HEK293 (cell line): ENCODE measurements around the gene OSTC.

Experiments used
- CTCF ChIA-PET: fragments of 350-600 bp; formaldehyde crosslinking; extraction: SDS; loops from one replicate; lab custom pipeline; 2021; ENCODE audit warnings: antibody characterized with exemption; lab: Yijun Ruan, JAX
- POLR2A ChIA-PET: fragments of 300-600 bp; formaldehyde crosslinking; extraction: SDS; loops from one replicate; lab custom pipeline; 2020; ENCODE audit warnings: antibody characterized with exemption, inconsistent platforms; lab: Yijun Ruan, JAX
- H3K27ac ChIP-seq: fragments of 200-500 bp; sonication (Bioruptor generic); 2 replicates; pipeline ENCODE4 v1.5.1; 2014; ENCODE audit warnings: low read depth, low read length, control low read depth, inconsistent platforms; ENCODE audit errors: extremely low read depth
- H3K36me3 ChIP-seq, 2 experiments: fragments of 200-500 bp in 1 of 2; sonication (Bioruptor generic) in 1 of 2; 1 replicate in 1 of 2; 2 replicates in 1 of 2; pipeline ENCODE4 v1.5.1; 2014 to 2017; ENCODE audit warnings: inconsistent platforms in 2 of 2, low read length in 2 of 2; ENCODE audit not compliant: control insufficient read depth in 2 of 2, insufficient read depth in 1 of 2
- H3K4me1 ChIP-seq: fragments of 200-500 bp; sonication (Bioruptor generic); 2 replicates; pipeline ENCODE4 v1.5.1; 2014; ENCODE audit warnings: mild to moderate bottlenecking, low read length, inconsistent platforms; ENCODE audit not compliant: control insufficient read depth, insufficient read depth
- H3K4me3 ChIP-seq: 2 replicates; pipeline ENCODE4 v1.5.1; 2011; ENCODE audit warnings: low read depth, mild to moderate bottlenecking, control low read depth, low read length, moderate library complexity
- H3K9me3 ChIP-seq: fragments of 200-500 bp; sonication (Bioruptor generic); 2 replicates; pipeline ENCODE4 v1.5.1; 2014; ENCODE audit warnings: low read depth, low read length, inconsistent platforms; ENCODE audit not compliant: control insufficient read depth, insufficient read depth
- HOXA7 ChIP-seq: sonication (generic); formaldehyde crosslinking; IDR thresholded peaks from 2 replicates; pipeline ENCODE4 v1.8.1; 2022; ENCODE audit warnings: missing genetic modification reagents, borderline replicate concordance
- MEIS1 ChIP-seq: sonication (generic); formaldehyde crosslinking; IDR thresholded peaks from 2 replicates; pipeline ENCODE4 v1.8.1; 2022; ENCODE audit warnings: missing genetic modification reagents, mild to moderate bottlenecking, borderline replicate concordance
- PATZ1 ChIP-seq: fragments of 450-650 bp; formaldehyde crosslinking; IDR thresholded peaks from 2 replicates; pipeline ENCODE4 v1.5.1; 2016; ENCODE audit warnings: missing biosample characterization, missing genetic modification characterization
- SCRT2 ChIP-seq: fragments of 450-650 bp; formaldehyde crosslinking; IDR thresholded peaks from 2 replicates; pipeline ENCODE4 v1.5.1; 2016; ENCODE audit warnings: missing biosample characterization, missing genetic modification characterization
- TSHZ1 ChIP-seq: fragments of 450-650 bp; formaldehyde crosslinking; IDR thresholded peaks from 2 replicates; pipeline ENCODE4 v1.5.1; 2016; ENCODE audit warnings: missing biosample characterization, missing genetic modification characterization, borderline replicate concordance
- YY2 ChIP-seq: fragments of 450-650 bp; formaldehyde crosslinking; IDR thresholded peaks from 2 replicates; pipeline ENCODE4 v1.5.1; 2016; ENCODE audit warnings: missing biosample characterization, missing genetic modification characterization
- ZNF133 ChIP-seq: fragments of 450-650 bp; formaldehyde crosslinking; IDR thresholded peaks from 2 replicates; pipeline ENCODE4 v1.5.1; 2016; ENCODE audit warnings: missing biosample characterization, missing genetic modification characterization
- ZNF223 ChIP-seq: fragments of 450-650 bp; formaldehyde crosslinking; IDR thresholded peaks from 2 replicates; pipeline ENCODE4 v1.5.1; 2016; ENCODE audit warnings: missing biosample characterization, missing genetic modification characterization
- ZNF274 ChIP-seq, 2 experiments: fragments of 200-500 bp in 1 of 2; fragments of 450-650 bp in 1 of 2; sonication (Bioruptor generic) in 1 of 2; formaldehyde crosslinking in 1 of 2; IDR thresholded peaks; 2 replicates each; pipeline versions ENCODE4 v1.5.1 to v1.6.1; 2014 to 2016; ENCODE audit warnings: borderline replicate concordance in 1 of 2, inconsistent platforms in 1 of 2, low read length in 1 of 2, missing biosample characterization in 1 of 2, missing genetic modification characterization in 1 of 2
- ZNF473 ChIP-seq: fragments of 450-650 bp; formaldehyde crosslinking; IDR thresholded peaks from 2 replicates; pipeline ENCODE4 v1.5.1; 2017; ENCODE audit warnings: missing biosample characterization, missing genetic modification characterization
- ZNF48 ChIP-seq: fragments of 450-650 bp; formaldehyde crosslinking; IDR thresholded peaks from 2 replicates; pipeline ENCODE4 v1.5.1; 2016; ENCODE audit warnings: missing biosample characterization, missing genetic modification characterization
- ZNF529 ChIP-seq: fragments of 450-650 bp; formaldehyde crosslinking; IDR thresholded peaks from 2 replicates; pipeline ENCODE4 v1.5.1; 2017; ENCODE audit warnings: missing genetic modification characterization, missing biosample characterization; ENCODE audit not compliant: insufficient replicate concordance
- ZNF654 ChIP-seq: fragments of 450-650 bp; formaldehyde crosslinking; IDR thresholded peaks from 2 replicates; pipeline ENCODE4 v1.5.1; 2016; ENCODE audit warnings: low read depth, missing biosample characterization, missing genetic modification characterization
- ZNF670 ChIP-seq: fragments of 450-650 bp; formaldehyde crosslinking; IDR thresholded peaks from 2 replicates; pipeline ENCODE4 v1.5.1; 2016; ENCODE audit warnings: missing biosample characterization, missing genetic modification characterization, low read depth
- ZNF747 ChIP-seq: fragments of 450-650 bp; formaldehyde crosslinking; IDR thresholded peaks from 2 replicates; pipeline ENCODE4 v1.5.1; 2016; ENCODE audit warnings: missing biosample characterization, missing genetic modification characterization
- ZNF76 ChIP-seq: fragments of 450-650 bp; formaldehyde crosslinking; IDR thresholded peaks from 2 replicates; pipeline ENCODE4; 2016; ENCODE audit warnings: low read depth, missing biosample characterization, missing genetic modification characterization, borderline replicate concordance
- ZNF791 ChIP-seq: fragments of 450-650 bp; formaldehyde crosslinking; IDR thresholded peaks from 2 replicates; pipeline ENCODE4 v1.5.1; 2016; ENCODE audit warnings: missing biosample characterization, missing genetic modification characterization
- ZNF843 ChIP-seq: fragments of 450-650 bp; formaldehyde crosslinking; IDR thresholded peaks from 2 replicates; pipeline ENCODE4 v1.5.1; 2016; ENCODE audit warnings: missing biosample characterization, missing genetic modification characterization
- TF ChIP-seq, protein P1 (sequence below): fragments of 450-650 bp; formaldehyde crosslinking; IDR thresholded peaks from 2 replicates; pipeline ENCODE4 v1.5.1; 2016; ENCODE audit warnings: missing biosample characterization, missing genetic modification characterization
- TF ChIP-seq, protein P2 (sequence below): fragments of 450-650 bp; formaldehyde crosslinking; IDR thresholded peaks from 2 replicates; pipeline ENCODE4 v1.5.1; 2016; ENCODE audit warnings: missing biosample characterization, missing genetic modification characterization
- TF ChIP-seq, protein P3 (sequence below): fragments of 450-650 bp; formaldehyde crosslinking; IDR thresholded peaks from 2 replicates; pipeline ENCODE4; 2016; ENCODE audit warnings: missing biosample characterization, missing genetic modification characterization

OSTC gene

GRCh38 chr4:108637856-108638255 lies 12.5 kb upstream of the OSTC start:
- CTCF ChIA-PET = interaction anchor here (1.2 to 1.6 kb wide), 2 partner anchors 17 to 619 kb away, joined by 3 to 4 read pairs; no protein-coding TSS in a partner anchor
- TF ChIP-seq ZNF654 (peak; percentile 15; the same call in 1 of the 2 replicates), ZNF223 (no peak)
- TF ChIP-seq, all 188 proteins: peak for 1
- POLR2A ChIA-PET = no interaction called here
- no peak overlapping the region for H3K4me3 ChIP-seq
- no peaks in the 10 kb centered on the region for H3K9me3 ChIP-seq
- no peak overlapping the region for H3K27ac ChIP-seq
- peaks cover 10 to 45% of the 10 kb centered on the region in 2 experiments; a peak in 2 of 3 replicates for H3K36me3 ChIP-seq
- H3K4me1 ChIP-seq = no peaks in the 10 kb centered on the region

GRCh38 chr4:108644237-108644636 lies 6.2 kb upstream of the OSTC start:
- H3K4me1 ChIP-seq = no peaks in the 10 kb centered on the region
- H3K9me3 ChIP-seq = no peaks in the 10 kb centered on the region
- POLR2A ChIA-PET = no interaction called here
- H3K27ac ChIP-seq = no peak overlapping the region
- TF ChIP-seq ZNF76 (tag by site-specific recombination) (no peak), TSHZ1 (tag by site-specific recombination) (no peak), ZNF670 (tag by site-specific recombination) (no peak), HOXA7 (CRISPR knock-in tag) (no peak), ZNF747 (tag by site-specific recombination) (no peak), PATZ1 (tag by site-specific recombination) (no peak)
- TF ChIP-seq, all 188 proteins: peak for 0
- Histone ChIP-seq H3K4me3 (no peak overlapping the region), H3K36me3 (peaks cover 0 to 10% of the 10 kb centered on the region in 2 experiments; a peak in 1 of 3 replicates)
- CTCF ChIA-PET = no interaction called here

GRCh38 chr4:108646706-108647105 lies 3.7 kb upstream of the OSTC start:
- H3K9me3 ChIP-seq = no peaks in the 10 kb centered on the region
- no peaks in the 10 kb centered on the region for H3K4me1 ChIP-seq
- H3K4me3 ChIP-seq = no peak overlapping the region
- H3K36me3 ChIP-seq = peaks cover 0 to 2% of the 10 kb centered on the region in 2 experiments; a peak in 1 of 3 replicates
- ChIA-PET POLR2A (no interaction called here), CTCF (no interaction called here)
- H3K27ac ChIP-seq = no peak overlapping the region
- TF ChIP-seq, protein P1, sequence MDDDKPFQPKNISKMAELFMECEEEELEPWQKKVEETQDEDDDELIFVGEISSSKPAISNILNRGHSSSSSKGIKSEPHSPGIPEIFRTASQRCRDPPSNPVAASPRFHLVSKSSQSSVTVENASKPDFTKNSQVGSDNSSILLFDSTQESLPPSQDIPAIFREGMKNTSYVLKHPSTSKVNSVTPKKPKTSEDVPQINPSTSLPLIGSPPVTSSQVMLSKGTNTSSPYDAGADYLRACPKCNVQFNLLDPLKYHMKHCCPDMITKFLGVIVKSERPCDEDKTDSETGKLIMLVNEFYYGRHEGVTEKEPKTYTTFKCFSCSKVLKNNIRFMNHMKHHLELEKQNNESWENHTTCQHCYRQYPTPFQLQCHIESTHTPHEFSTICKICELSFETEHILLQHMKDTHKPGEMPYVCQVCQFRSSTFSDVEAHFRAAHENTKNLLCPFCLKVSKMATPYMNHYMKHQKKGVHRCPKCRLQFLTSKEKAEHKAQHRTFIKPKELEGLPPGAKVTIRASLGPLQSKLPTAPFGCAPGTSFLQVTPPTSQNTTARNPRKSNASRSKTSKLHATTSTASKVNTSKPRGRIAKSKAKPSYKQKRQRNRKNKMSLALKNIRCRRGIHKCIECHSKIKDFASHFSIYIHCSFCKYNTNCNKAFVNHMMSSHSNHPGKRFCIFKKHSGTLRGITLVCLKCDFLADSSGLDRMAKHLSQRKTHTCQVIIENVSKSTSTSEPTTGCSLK (tag by site-specific recombination) = no peak
- TF ChIP-seq ZNF747 (tag by site-specific recombination) (no peak), ZNF843 (tag by site-specific recombination) (no peak), YY2 (no peak), ZNF48 (tag by site-specific recombination) (no peak), ZNF274 (IDR thresholded peaks at IDR 0.05; ENCODE audit: low read length) (no peak), ZNF274 (tag by site-specific recombination; IDR thresholded peaks at IDR 0.05; ENCODE audit: borderline replicate concordance) (no peak), ZNF791 (tag by site-specific recombination) (no peak), ZNF133 (tag by site-specific recombination) (no peak), ZNF529 (tag by site-specific recombination) (no peak), SCRT2 (tag by site-specific recombination) (no peak), MEIS1 (no peak), ZNF473 (tag by site-specific recombination) (no peak)
- TF ChIP-seq, protein P2, sequence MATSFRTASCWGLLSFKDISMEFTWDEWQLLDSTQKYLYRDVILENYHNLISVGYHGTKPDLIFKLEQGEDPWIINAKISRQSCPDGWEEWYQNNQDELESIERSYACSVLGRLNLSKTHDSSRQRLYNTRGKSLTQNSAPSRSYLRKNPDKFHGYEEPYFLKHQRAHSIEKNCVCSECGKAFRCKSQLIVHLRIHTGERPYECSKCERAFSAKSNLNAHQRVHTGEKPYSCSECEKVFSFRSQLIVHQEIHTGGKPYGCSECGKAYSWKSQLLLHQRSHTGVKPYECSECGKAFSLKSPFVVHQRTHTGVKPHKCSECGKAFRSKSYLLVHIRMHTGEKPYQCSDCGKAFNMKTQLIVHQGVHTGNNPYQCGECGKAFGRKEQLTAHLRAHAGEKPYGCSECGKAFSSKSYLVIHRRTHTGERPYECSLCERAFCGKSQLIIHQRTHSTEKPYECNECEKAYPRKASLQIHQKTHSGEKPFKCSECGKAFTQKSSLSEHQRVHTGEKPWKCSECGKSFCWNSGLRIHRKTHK (tag by site-specific recombination) = no peak
- TF ChIP-seq, protein P3, sequence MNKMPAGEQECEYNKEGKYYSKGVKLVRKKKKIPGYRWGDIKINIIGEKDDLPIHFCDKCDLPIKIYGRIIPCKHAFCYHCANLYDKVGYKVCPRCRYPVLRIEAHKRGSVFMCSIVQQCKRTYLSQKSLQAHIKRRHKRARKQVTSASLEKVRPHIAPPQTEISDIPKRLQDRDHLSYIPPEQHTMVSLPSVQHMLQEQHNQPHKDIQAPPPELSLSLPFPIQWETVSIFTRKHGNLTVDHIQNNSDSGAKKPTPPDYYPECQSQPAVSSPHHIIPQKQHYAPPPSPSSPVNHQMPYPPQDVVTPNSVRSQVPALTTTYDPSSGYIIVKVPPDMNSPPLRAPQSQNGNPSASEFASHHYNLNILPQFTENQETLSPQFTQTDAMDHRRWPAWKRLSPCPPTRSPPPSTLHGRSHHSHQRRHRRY (tag by site-specific recombination) = no peak
